ENCODE measurements around the gene BRAT1. TPM values are rescaled to one million over a fixed set of nuclear protein-coding genes. Genes with fewer than 3 reads are reported as not detected.

BRAT1 gene
- total RNA-seq, 1 donor from 2014 or later, result 66.0 TPM

GRCh38 chr7:2558629-2559282, 3.4 kb upstream of the BRAT1 start, which contains the start of gene IQCE:
Gene IQCE, plus strand, starts transcription at chr7:2558979. Its CDS starts 203 bp downstream, at chr7:2559182.
- peak within 1 kb of the TSS; percentile 68 to 96 for H3K4me3 ChIP-seq
- no peak for DNase-seq (ENCODE audit: extremely low spot score in 2 of 2)
- no peaks in the 10 kb centered on the region for H3K36me3 ChIP-seq
- intact Hi-C loops (cut with DNase I), result loop anchor here (5.0 to 10.0 kb wide), 2 partner anchors 76 to 81 kb away; partner anchors contain the start of genes GRIFIN and TTYH3
- H3K27ac ChIP-seq, result peak within 1 kb of the TSS; percentile 34
- no peak for TF ChIP-seq POLR2A (IDR thresholded peaks at IDR 0.05)
- TF ChIP-seq POLR2AphosphoS5 (IDR thresholded peaks at IDR 0.05; ENCODE audit: insufficient read depth in 1 of 2, low read depth in 1 of 2), result peak; percentile 40 to 54
- peaks cover 42% of the 10 kb centered on the region for H3K4me1 ChIP-seq
- H3K27me3 ChIP-seq, result no peaks in the 10 kb centered on the region
- no peaks in the 10 kb centered on the region for H3K9me3 ChIP-seq

DNA sequence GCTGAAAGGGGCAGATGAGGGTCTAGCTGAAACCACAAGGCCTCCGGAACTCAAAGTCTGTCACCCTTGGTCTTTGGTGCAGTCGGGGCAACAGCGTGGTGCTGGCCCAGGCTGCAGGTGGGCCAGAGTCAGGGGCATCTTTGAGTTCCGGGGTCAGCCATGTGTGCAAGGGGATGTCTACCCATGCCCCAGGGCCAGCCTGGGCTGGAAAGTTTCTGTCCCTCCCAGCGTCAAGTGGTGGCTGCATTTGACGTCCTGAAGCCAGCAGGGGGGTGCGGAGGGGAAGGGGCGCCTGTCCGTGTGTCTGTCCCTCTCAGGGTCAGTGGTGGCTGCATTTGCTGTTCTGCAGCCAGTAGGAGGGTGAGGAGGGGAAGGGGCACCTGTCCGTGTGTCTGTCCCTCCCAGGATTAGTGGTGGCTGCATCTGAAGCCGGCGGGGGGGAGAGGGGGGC, 638 bp downstream of the BRAT1 start:
- H3K36me3 ChIP-seq, result peaks cover 0 to 1% of the 10 kb centered on the region in 2 donors
- no peak for DNase-seq (ENCODE audit: extremely low spot score in 2 of 2)
- no peaks in the 10 kb centered on the region for H3K27me3 ChIP-seq
- peak overlapping the region; percentile 95 for H3K27ac ChIP-seq
- no peak for TF ChIP-seq POLR2AphosphoS5 (IDR thresholded peaks at IDR 0.05; ENCODE audit: insufficient read depth in 1 of 2, low read depth in 1 of 2)
- TF ChIP-seq, protein P1, sequence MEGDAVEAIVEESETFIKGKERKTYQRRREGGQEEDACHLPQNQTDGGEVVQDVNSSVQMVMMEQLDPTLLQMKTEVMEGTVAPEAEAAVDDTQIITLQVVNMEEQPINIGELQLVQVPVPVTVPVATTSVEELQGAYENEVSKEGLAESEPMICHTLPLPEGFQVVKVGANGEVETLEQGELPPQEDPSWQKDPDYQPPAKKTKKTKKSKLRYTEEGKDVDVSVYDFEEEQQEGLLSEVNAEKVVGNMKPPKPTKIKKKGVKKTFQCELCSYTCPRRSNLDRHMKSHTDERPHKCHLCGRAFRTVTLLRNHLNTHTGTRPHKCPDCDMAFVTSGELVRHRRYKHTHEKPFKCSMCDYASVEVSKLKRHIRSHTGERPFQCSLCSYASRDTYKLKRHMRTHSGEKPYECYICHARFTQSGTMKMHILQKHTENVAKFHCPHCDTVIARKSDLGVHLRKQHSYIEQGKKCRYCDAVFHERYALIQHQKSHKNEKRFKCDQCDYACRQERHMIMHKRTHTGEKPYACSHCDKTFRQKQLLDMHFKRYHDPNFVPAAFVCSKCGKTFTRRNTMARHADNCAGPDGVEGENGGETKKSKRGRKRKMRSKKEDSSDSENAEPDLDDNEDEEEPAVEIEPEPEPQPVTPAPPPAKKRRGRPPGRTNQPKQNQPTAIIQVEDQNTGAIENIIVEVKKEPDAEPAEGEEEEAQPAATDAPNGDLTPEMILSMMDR (IDR thresholded peaks at IDR 0.05), result no peak
- intact Hi-C loops (cut with DNase I), result loop anchor here (5.0 to 10.0 kb wide), 2 partner anchors 77 to 80 kb away; partner anchors contain the start of genes GRIFIN and TTYH3
- H3K9me3 ChIP-seq, result no peaks in the 10 kb centered on the region
- peak overlapping the region; percentile 68 to 74 for H3K4me3 ChIP-seq
- H3K4me1 ChIP-seq, result peaks cover 45% of the 10 kb centered on the region

DNA sequence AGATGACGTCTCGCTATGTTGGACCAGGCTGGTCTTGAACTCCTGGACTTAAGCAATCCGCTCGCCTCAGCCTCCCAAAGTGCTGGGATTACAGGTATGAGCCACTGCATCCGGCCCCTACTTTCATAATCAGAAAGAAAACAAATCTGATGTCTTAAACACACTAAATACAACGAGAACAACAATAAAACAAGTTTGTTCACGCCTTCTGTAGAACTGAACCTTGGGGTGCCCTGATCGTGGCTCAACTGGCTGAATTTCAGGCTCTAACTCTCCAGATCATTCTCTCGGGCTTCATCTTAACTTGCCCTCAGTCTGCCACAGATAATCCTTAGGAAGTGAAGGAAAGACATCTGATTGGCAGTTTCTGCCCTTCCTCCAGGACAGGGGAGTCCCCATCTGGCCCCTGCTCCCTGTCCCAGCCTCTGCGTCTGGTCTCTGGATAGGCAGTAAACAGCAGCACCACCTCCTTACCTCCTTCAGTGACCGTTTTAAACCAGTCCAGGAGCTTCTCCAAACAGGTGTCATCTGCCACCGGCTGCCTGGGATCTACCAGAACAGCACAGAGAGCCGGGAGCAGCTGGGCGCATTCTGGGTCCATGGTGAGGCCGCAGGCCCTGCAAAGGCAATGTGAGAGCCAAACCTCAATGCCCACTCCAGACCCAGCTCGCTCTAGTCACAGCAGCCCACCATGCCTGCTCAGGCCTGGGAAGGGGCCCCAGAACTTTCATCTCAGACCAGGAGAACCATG, 1.3 kb downstream of the BRAT1 start:
- H3K27ac ChIP-seq, result peak overlapping the region; percentile 95
- H3K27me3 ChIP-seq, result no peaks in the 10 kb centered on the region
- H3K9me3 ChIP-seq, result no peaks in the 10 kb centered on the region
- no peak for DNase-seq (ENCODE audit: extremely low spot score in 2 of 2)
- intact Hi-C loops (cut with DNase I), result loop anchor here (10.0 kb wide), 1 partner anchor 81 kb away; the partner anchor contains the start of gene TTYH3
- peaks cover 41% of the 10 kb centered on the region for H3K4me1 ChIP-seq
- TF ChIP-seq, protein P1 (IDR thresholded peaks at IDR 0.05), result no peak
- no peak for TF ChIP-seq POLR2A (IDR thresholded peaks at IDR 0.05)
- TF ChIP-seq POLR2AphosphoS5 (IDR thresholded peaks at IDR 0.05; ENCODE audit: insufficient read depth in 1 of 2, low read depth in 1 of 2), result no peak
- peak overlapping the region; percentile 68 to 74 for H3K4me3 ChIP-seq
- H3K36me3 ChIP-seq, result peaks cover 0 to 8% of the 10 kb centered on the region in 2 donors

DNA sequence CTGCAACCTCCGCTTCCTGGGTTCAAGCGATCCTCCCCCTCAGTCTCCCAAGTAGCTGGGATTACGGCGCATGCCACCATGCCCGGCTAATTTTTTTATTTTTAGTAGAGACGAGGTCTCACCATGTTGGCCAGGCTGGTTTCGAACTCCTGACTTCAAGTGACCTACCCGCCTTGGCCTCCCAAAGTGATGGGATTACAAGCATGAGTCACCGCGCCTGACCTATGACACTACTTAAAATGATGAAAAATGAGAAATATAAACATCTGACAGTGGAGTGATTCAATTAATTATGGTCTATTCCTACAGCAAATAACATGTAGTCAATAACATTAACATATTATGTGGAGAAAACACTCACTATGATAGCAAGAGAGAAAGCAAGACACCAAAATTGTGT, 2.2 kb downstream of the BRAT1 start:
- H3K4me3 ChIP-seq, result no peak overlapping the region
- no peak for DNase-seq (ENCODE audit: extremely low spot score in 2 of 2)
- H3K9me3 ChIP-seq, result no peaks in the 10 kb centered on the region
- H3K4me1 ChIP-seq, result peaks cover 37% of the 10 kb centered on the region
- H3K27me3 ChIP-seq, result no peaks in the 10 kb centered on the region
- H3K36me3 ChIP-seq, result peaks cover 0 to 11% of the 10 kb centered on the region in 2 donors
- TF ChIP-seq POLR2A (IDR thresholded peaks at IDR 0.05) (no peak), POLR2AphosphoS5 (IDR thresholded peaks at IDR 0.05; ENCODE audit: insufficient read depth in 1 of 2, low read depth in 1 of 2) (no peak)
- TF ChIP-seq, protein P1 (IDR thresholded peaks at IDR 0.05), result no peak
- no peak overlapping the region for H3K27ac ChIP-seq
- intact Hi-C loops (cut with DNase I), result loop anchor here (10.0 kb wide), 1 partner anchor 82 kb away; the partner anchor contains the start of gene TTYH3

DNA sequence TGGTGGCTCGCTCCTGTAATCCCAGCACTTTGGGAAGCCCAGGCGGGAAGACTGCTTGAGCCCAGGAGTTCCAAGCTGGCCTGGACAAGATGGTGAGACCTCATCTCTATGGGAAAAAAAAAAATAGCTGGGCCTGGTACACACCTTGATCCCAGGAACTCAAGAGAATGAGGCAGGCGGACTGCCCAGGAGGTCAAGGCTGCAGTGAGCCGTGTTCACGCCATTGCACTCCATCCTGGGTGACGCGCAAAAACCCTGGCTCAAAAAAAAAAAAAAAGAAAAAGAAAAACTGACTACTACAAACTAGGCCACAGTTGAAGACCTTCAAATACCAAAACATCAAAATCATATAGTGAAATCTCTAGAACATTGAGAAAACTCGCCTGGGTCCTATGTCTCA, 3.9 kb downstream of the BRAT1 start:
- Histone ChIP-seq H3K4me3 (no peak overlapping the region), H3K4me1 (peaks cover 36% of the 10 kb centered on the region), H3K27me3 (no peaks in the 10 kb centered on the region), H3K27ac (no peak overlapping the region), H3K9me3 (no peaks in the 10 kb centered on the region), H3K36me3 (peaks cover 0 to 24% of the 10 kb centered on the region in 2 donors)
- intact Hi-C loops (cut with DNase I), result loop anchor here (10.0 kb wide), 1 partner anchor 83 kb away; the partner anchor contains the start of gene TTYH3
- TF ChIP-seq POLR2A (IDR thresholded peaks at IDR 0.05), result no peak
- no peak for TF ChIP-seq POLR2AphosphoS5 (IDR thresholded peaks at IDR 0.05; ENCODE audit: insufficient read depth in 1 of 2, low read depth in 1 of 2)
- TF ChIP-seq, protein P1 (IDR thresholded peaks at IDR 0.05), result no peak
- no peak for DNase-seq (ENCODE audit: extremely low spot score in 2 of 2)

Measured in vagina (tissue), 2 donors.